HG03066 (cell line): ENCODE measurements around the gene UNC13B.

Experiments used
- ATAC-seq: cut with Tn5 transposase; IDR thresholded peaks from one replicate; pipeline ENCODE4 v1.9.1; 2021; ENCODE audit warnings: low read depth; ENCODE audit not compliant: unreplicated experiment

UNC13B gene

DNA sequence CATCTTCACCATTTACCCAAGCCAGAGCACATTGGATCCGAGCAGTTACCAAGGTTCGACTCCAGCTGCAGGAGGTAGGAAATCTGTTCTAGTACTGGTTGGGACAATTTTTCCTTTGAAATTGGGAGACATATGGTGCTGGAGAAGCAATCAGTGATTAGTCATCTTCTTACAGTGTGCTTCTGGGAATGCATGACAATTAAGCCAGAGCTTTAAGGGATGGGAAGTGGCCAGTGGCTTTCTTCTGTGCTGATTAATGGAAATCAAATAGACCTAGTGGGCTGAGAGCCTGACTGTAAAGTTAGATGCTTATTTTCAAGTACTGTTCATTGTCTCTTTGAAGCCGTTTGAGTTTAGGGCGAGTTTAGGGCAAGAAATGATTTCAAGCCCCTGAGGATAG lies 152.1 kb downstream of the UNC13B start:
- no peak for ATAC-seq

DNA sequence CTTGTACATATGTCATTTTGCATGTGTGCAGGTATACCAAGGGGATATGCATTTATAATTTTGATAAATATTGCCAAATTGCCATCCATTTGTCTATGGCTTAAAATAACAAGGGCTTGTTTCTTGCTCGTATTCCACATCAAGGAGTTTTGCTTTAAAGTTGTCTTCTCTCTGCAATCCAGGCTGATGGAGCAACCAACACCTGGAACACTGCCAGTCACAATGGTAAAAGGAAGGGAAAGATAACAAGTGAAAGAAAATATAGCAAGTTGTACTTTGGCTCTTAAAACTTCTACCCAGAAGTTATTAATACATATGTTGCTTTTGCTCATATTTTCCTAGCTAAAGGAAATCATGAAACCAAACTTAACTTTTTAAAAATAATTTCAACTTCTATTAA lies 156.9 kb downstream of the UNC13B start:
- no peak for ATAC-seq

DNA sequence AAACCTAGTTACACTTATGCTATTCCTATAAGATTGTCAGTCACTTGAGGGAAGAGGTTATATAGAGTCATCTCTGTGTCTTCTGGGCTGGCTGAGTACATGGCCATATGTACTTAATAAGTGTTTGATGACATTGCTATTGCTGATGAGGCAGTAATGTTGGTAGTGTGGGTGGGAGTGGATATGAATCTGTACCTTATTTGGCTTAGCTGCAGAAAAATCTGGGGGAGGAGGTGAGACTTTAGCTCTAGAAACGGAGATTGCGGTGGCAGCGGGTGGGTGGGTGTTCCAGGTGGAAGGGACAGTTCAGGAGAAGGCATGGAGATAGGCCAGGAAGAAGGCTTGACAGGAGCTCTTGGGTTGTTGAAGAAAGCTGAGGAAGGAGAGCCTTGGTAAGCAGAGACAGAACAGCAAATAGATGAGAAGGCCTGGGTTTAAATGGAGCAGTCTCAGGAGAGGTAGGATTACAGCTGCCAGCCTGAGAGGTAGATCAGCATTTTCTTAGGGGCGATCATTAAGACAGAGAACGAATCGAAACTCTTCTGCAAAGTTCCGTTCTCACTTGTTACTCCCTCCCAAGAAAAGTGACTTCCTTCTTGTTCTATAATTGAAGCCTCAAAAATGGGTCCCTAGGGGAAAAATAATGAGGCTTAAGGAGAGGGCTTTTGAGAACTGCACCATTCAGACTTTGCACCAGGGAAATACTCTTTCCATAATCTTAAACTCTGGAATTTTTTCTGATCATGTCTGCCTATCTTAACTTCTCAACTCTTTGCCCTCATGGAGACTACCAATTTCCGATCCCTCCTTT lies 160.5 kb downstream of the UNC13B start:
- ATAC-seq: no peak

DNA sequence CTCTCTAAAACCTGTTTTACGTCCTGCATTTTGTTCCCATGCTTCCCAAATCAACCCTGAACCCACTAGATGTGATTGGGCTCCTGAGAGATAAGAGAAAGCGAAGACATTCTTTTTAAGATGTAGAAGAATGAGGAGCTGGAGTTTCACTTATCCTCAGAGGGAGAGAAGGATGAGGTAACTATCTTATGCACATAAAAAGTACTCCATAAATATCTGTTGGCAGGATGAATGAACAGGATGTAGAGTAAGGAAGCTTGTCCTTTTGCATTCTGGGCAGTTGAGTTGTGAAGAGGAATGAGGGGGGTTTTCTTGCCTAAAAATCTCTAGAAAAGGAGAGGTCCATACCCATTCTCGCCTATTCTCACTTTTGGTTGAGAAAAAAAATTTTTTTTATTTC lies 163.2 kb downstream of the UNC13B start:
- ATAC-seq: no peak

DNA sequence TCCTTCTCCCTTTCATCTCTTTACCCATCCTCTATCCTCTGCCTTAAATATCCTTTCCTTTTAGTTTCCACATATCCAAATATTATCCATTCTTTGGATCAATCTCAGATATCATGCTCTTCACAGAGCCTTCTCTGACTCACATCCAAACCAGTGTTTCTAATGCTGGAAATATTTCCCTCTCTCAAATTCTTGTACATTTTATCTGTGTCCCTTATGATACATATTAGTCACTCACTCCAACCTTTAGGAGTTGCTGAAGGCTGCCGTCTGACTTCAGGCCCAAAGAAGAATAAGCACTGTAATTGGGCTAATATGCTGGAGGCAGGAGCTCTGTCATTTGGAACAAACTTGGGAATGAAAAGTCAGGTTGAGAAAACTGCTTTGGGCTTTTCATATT lies 171.7 kb downstream of the UNC13B start:
- no peak for ATAC-seq

DNA sequence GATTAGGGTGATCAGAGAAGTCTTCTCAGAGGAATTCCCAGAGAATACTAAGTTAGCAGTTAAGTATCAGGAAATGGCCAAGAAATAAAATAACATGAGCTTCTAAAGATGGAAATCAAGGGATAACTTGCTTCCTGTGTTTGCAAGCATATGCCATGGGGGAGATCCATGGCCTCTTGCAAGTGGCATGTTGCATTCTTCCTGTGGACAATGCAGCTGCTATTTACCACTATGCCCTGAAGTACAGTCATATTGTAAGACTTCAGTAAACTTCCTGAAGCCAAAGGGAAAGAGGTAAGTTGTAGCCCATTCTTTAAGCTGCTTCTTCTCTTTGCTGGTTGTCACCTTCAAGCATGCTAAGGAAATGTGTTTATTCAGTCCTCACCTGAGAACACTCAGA lies 173.4 kb downstream of the UNC13B start:
- no peak for ATAC-seq

DNA sequence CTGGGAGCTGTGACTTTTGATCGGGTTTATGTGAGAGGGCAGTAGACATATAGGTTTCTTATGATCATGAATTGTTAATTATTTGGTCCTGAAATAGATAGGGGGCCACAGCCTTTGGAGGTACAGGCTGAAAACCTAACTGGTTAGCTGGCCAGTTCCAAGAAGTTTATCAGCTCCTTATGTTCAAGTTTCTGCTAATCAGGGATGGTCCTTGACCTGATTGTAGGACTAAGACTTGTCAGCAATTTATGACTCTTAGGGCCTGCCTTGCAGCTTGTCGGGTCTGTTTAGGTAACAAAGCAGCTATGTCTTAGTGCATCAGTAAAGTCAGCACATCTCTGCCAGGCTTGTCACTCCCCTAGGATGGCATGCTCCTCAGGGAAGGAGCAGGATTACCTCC lies 176.3 kb downstream of the UNC13B start:
- no peak for ATAC-seq

DNA sequence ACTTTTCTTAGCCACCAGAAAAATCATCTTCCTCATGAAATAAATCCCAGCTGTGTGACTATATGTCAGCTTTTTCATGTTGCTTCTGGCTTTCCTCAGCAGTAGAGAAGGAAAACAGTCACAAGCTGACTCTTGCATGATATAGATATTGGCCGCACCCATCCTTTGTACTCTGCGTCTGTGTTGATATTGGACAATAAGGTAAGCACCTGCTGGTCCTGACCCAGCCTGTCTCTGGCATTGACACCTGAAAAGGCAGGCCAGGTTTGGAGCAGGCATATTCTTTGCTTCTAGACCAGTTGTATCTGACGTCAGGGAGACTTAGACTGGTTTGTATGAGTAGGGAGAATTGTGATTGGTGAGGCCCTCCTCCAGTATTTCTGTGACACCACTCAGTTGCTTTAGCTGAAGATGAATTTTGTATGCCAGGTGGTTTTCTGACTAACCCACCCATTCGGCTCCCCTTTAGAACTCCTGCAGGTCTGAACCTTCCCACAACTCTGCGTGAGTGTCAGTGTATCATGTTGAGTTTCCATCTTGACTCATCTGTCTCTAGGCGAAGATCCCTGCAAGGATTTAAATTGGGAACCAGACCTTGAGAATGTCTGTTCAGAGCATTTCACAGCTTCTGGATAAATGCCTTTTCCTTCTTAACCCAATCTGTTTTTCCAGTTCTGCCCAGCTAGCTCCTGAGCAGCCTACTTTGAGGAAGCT lies 176.9 kb downstream of the UNC13B start:
- no peak for ATAC-seq

DNA sequence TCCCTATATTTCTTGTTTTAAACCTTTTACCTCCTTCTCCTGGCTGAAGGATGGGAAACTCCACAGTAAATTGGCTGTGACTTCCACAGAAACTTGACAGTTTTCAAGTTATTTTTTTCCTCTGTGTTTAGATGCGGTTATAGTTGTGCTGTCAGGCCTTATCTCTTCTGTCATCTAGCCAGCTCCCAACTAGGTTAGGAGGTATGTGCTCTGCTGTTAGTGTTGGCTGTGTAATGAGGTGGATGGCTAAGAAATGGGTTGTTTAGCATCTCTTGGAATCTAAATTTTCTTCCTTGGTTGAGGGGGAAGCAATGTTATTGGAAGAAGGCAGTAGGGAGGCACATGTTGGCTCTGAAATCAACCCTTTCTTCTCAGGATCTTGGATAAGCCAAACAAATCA lies 178.2 kb downstream of the UNC13B start:
- ATAC-seq: no peak

DNA sequence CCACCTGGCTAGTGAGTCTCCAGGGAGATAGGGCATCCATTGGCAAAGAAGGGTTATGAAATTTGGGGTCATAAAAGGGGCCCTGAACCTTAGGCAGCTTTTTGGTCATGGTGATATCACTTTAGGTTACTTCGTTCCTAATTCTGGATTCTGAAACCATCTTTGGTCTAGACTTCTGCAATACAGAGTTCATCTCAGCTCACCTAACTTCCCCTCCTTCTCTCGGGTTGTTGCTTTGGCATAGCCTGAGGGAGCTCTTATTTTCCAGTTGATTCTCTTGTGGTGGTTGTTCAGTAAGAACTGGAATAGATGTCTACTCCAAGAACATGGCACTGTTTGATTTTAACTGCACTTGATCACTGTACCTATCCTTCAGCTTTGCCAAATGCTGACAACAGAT lies 179.2 kb downstream of the UNC13B start:
- ATAC-seq: no peak

DNA sequence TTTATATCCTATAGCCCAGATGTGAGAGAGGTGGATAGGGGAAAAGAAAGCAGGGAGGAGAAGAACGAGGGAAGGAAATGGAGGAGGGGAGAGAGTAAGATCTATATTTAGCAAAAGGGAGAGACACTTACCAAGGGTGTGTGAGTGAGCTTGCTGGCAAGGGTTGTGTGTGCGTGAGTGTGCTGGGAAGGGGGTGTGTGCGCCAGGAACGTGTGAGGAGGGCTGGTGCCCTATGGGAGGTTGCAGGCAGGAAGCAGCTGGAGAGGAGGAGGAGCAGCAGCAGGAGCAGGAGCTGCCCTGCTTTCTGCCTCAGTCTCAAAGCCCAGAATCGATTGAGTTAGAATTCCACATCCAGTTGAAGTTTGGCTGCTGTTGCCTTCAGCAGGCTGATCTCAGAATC lies 179.8 kb downstream of the UNC13B start:
- ATAC-seq: no peak

DNA sequence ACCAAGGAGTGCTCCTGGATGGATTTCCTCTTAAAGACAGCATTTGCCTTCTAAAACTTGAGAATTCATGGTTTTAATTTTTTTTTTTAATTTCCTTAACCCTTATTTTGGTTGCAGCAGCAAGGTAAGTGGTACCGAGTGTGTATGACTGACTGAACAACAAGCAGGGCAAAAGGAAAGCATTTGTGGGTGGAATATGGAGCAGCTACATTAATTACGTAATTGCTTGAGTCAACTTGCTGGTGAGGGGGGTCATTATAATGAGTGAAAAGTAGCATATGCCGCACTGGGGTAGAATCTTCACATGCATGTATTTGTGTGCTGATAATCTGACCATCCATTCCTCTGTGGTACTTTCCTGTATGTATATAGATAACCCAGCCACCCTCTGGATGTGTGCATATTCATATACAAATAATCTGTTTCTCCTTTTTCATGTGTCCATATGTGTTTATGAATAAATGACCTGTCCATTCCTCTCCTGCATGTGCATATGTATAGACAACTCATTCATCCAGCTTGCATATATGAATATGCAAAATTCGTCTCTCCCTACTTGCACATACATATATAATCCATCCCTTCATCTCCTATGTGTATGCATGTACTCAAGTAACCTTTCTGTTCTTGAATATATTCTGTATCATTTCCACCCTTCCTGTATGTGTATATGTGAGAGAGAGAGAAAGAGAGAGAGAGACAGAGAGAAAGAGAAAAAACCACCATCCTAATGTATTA lies 180.6 kb downstream of the UNC13B start:
- no peak for ATAC-seq

DNA sequence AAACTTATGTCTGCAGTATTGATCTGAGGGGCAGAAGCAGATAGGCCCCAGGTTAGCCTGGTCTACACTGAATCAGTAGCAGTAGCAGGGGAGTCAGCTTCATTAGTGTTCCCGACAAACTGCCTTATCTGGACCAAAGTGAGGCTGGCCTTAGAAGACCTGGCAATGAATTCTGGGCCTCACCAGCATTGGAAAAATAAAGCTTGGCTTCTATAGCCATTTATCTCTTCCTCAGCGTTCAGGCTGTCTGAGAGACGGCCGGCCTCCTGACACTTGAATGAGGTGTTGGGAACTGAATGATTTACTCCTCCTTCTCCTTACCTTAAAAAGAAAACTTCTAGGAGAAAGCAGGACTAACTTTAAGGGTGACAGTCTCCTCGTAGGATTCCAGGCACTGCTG lies 186.3 kb downstream of the UNC13B start:
- no peak for ATAC-seq

DNA sequence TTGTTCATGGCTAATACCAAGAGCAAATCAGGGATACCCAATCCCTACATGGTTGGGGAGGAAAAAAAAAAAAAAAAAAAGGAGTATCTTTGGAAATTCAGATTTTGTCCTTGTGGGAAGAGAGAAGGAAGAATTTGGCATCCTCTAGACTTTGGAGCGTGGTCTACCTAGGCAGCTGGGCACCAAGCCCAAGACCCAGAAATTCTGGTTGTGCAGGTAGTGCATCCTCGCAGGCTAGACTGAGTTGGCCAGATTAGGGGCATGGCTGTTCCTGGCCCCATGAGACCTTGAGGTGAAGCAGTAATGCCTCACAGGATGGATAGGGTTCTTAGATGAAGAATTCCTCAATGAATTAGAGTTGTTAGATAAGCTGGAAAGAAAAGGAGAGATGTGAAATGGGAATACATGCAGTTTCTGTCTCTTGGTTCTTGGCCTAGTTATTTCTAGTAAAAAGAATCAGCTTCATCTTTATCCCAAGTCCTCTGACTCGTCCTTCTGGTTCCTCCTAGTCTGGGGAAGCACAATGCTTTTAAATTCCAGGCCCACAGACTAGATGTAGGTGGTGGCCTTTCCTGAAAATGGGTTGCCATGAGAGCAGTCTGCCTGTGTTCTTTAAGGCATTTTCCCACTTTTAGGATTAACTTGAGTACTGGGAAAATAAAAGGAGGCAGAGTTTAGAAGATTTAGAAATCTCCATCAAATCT lies 187.6 kb downstream of the UNC13B start:
- no peak for ATAC-seq

DNA sequence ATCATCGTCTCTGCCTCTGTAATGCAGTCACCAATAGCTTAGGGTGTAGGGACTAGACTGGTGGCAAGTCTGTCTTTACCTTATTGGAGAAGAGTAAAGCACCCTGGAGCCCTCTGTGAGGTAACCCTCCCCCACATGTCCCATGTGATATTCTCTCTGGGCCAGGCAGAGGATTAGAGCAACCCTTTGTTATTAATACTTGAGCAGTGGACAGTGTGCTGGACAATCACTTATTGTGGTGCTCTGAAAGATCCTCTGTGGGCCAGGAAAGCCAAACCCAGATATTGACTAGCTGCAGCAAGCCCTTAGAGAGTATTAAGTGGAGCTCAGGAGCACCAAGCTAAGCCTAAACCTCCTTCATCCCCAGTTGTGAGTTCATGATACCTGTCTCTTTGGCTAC lies 188.4 kb downstream of the UNC13B start:
- no peak for ATAC-seq

DNA sequence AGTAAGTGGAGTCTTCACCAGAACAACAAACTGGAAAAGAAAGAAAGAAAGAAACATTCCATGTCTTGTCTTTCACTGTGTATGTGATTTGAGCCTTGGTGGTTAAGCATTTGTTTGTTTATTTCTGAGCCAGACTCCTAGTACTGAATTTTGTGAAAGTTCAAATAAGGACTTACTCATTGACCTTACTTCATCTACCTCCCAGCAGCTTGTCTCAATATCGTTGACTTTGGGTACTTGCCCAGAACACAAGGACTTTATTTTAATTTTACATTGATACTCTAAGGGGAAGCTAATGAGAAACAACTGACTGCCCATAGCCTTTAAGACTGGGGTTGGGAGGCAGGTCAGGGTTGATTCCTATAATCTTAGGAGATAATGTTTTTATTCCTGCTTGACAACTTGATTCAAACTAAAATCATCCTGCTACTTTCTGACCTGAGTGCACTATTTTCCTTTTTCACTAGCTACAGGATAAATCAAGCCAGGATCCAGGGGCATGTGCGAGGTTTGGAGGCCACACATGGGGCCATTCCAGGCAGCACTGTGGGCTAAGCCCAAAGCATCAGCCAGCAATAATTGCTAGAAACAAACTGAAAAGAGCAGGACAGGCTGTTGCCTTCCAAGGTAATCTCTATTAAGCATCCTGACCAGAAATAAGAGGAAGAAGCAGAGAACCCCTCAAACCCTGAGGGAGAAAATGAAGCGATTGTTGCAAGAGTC lies 189.2 kb downstream of the UNC13B start:
- ATAC-seq: no peak

DNA sequence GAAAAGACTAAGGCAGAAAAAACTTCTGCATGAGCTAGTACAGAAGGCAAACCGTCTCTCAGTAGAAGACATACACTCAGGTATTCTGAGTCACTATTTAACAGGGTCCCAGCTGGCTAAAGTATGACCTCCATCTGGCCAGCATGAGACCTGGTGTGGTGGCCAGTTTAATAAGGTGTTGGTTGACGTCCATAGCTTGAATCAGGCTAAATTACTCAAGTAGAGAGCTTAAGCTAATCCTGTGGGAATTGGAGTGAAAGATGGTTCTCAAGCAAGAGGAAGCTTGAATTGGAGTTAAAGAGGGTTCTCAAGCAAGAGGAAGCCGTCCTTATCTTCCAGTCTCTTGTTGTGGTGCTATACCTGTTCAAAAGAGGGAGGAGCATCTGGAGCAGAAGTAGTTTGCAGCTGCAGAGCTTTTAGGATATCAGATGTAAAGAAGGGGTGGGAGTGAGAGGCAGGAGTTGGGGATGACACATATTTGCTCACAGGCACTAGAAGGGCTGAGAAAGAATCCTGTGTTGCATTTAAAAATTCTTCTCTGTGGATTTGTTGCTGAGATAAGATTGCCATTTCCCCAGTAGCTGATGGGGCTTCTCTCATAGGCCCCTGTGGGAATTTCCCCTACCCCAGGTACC lies 192.0 kb downstream of the UNC13B start:
- no peak for ATAC-seq

DNA sequence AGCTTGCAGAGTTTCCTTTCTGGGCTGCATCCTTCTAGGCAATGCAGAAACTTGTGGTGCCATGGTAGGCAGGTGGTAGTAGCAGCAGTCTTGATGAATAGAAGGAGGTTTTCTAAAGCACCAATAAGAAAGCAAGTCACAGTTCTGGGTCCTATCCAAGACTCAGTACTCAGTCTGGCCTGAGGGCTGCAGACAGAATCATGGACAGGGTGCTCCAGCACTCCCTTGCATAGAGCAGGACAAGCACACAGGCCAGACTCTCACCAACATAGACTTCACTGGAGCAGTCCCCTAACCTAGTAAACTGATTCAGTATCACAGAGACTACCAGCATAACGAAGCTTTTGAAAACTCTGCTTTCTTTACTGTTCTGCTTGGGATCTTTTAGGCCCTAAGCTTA lies 194.1 kb downstream of the UNC13B start:
- ATAC-seq: no peak

DNA sequence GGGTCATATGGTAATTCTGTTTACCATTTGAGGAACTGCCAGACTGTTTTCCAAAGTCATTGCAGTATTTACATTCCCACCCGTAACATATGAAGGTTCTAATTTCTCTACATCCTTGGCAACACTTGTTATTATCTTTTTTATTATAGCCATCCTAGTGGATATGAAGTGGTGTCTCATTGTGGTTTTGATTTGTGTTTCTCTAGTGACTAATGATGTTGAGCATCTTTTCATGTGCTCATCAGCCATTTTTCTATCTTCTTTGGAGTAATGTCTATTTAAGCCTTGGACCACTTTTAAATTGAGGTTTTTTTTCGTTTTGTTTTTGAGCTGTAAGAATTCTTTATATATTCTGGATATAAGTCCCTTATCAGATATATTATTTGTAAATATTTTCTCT lies 195.3 kb downstream of the UNC13B start:
- no peak for ATAC-seq

DNA sequence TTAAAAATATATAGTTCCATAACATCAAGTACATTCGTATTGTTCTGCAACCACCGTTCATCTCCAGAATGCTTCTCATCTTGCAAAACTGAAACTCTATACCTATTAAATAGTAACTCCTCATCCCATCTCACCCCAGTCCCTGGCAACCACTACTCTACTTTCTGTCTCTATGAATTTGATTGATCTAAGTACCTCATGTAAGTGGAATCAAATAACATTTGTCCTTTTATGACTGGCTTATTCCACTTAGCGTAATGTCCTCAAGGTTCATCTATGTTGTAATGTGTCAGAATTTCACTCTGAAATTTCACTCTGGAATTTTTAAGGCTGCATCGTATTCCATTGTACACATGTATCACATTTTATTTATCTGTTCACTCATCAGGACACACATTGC lies 196.0 kb downstream of the UNC13B start:
- ATAC-seq: no peak
